Left ventricle myocardium inferior (tissue), 1 donor: ENCODE data around the gene EDN3. TPM values are rescaled to one million over a fixed set of nuclear protein-coding genes. Genes with fewer than 3 reads are reported as not detected.

Experiments
- DNase-seq: peaks from one replicate; pipeline ENCODE4 v3.0.0-alpha.2; 2020
- H3K27ac ChIP-seq: fragments of 200-600 bp; replicated peaks from 2 replicates; pipeline ENCODE4 v1.8.0; 2021
- H3K27me3 ChIP-seq: fragments of 200-600 bp; 2 replicates; pipeline ENCODE4 v1.8.0; 2021; ENCODE audit warnings: low read depth
- H3K36me3 ChIP-seq: fragments of 200-600 bp; 2 replicates; pipeline ENCODE4 v1.8.0; 2021
- H3K4me1 ChIP-seq: fragments of 200-600 bp; 2 replicates; pipeline ENCODE4 v1.8.0; 2021
- H3K4me3 ChIP-seq: fragments of 200-600 bp; 2 replicates; pipeline ENCODE4 v1.8.0; 2021; ENCODE audit warnings: mild to moderate bottlenecking, moderate library complexity
- H3K9me3 ChIP-seq: fragments of 200-600 bp; replicated peaks from 2 replicates; pipeline ENCODE4 v1.8.0; 2021
- intact Hi-C: fragments of 100-400 bp; cut with micrococcal nuclease; formaldehyde crosslinking; loops from one replicate; pipeline ENCODE4 v1.11.0; 2022
- total RNA-seq: library from RNA; stranded (reverse); fragmentation: NEBNext Ultra II Directional; extraction: Animal tissue kit (Norgen Biotek cat#: 25700); gene quantifications from one replicate; pipeline ENCODE4 v1.2.1, GENCODE V29; 2021
- TF ChIP-seq, protein P1 (sequence below): fragments of 200-600 bp; IDR thresholded peaks from 2 replicates; pipeline ENCODE4 v1.8.0; 2021; ENCODE audit warnings: antibody characterized with exemption, mild to moderate bottlenecking, borderline replicate concordance
- donor health status: DM: no; HTN: yes; CAD: no; lungs with severe emphysema.

The EDN3 gene
- total RNA-seq, 1 donor from 2014 or later, result not detected

DNA sequence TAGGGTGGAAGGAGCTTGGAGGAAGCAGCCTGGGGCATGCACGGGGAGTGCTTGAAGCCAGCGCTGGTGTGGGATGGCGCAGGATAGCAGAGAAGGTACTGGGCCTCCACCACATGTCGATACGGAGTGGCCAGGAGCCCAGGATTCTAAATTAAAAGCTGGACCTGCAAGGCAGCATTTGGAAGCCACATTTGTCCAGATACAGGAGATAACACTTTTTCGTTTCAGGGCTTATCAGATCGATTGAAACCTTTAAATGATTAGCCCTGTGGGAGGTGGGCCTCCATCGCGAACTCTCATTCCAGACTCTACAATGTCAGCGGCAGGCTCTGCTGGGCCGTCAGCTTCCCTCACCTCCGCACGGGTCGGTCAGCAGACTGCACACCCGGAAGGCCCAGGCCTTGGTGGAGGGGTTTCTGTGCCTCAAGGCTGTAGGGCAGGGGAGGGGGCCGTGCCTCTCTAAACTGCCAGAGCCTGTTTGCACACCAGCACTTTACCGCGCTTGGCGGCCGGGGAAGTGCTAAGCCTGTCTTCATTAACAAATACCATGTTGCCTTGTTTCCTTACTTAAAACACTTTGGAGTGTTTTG is 17.9 kb downstream of the EDN3 start:
- Histone ChIP-seq H3K36me3 (no peaks in the 10 kb centered on the region), H3K4me1 (no peaks in the 10 kb centered on the region), H3K27me3 (peaks cover 61% of the 10 kb centered on the region), H3K4me3 (no peak overlapping the region), H3K9me3 (peaks cover 4% of the 10 kb centered on the region), H3K27ac (no peak overlapping the region)
- TF ChIP-seq, protein P1, sequence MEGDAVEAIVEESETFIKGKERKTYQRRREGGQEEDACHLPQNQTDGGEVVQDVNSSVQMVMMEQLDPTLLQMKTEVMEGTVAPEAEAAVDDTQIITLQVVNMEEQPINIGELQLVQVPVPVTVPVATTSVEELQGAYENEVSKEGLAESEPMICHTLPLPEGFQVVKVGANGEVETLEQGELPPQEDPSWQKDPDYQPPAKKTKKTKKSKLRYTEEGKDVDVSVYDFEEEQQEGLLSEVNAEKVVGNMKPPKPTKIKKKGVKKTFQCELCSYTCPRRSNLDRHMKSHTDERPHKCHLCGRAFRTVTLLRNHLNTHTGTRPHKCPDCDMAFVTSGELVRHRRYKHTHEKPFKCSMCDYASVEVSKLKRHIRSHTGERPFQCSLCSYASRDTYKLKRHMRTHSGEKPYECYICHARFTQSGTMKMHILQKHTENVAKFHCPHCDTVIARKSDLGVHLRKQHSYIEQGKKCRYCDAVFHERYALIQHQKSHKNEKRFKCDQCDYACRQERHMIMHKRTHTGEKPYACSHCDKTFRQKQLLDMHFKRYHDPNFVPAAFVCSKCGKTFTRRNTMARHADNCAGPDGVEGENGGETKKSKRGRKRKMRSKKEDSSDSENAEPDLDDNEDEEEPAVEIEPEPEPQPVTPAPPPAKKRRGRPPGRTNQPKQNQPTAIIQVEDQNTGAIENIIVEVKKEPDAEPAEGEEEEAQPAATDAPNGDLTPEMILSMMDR, result no peak
- DNase-seq, result no peak
- intact Hi-C loops, result no loop called here

DNA sequence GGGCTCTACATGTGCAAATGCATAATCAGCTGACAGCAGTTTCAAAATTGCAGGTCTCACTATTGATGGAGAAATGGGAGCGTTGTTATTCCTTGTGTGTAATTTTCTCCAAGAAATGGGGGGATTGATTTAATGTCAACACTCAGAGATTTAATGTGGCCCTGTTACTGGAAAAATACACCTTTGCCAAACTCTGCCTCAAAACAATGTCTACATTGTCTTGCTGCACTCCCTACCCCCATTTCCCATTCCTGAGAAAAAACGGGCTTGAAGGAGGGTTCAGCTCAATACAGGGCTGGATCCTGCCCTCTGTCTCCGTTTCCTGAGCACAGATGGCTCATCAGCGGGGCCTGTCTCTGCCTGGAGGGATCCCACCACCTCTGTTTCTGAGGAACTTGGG is 18.4 kb downstream of the EDN3 start:
- no peak overlapping the region for H3K4me3 ChIP-seq
- H3K36me3 ChIP-seq, result no peaks in the 10 kb centered on the region
- DNase-seq, result no peak
- H3K9me3 ChIP-seq, result peaks cover 4% of the 10 kb centered on the region
- intact Hi-C loops, result no loop called here
- H3K27ac ChIP-seq, result no peak overlapping the region
- H3K4me1 ChIP-seq, result no peaks in the 10 kb centered on the region
- TF ChIP-seq, protein P1, result no peak
- peaks cover 61% of the 10 kb centered on the region for H3K27me3 ChIP-seq

DNA sequence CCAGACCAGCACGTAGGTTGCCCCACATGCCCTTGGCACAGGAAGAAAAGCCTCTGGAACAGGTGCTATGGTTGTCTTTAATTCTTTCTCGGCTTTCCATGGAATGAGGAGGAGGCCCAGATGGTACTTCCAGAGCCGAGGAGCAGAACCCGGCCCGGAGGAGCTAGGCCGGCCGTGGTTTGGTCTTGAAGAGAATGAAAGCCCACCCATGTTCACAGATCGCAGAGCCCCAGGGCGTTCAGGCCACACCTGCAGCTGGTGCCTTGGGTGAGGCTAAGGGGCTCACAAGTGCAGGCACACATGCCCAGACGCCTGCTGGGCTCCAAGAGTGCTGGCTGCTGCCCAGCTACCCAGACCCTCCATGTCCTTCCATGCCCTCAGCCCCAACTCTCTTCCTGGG is 20.0 kb downstream of the EDN3 start:
- H3K36me3 ChIP-seq, result no peaks in the 10 kb centered on the region
- no peaks in the 10 kb centered on the region for H3K4me1 ChIP-seq
- TF ChIP-seq, protein P1, result no peak
- intact Hi-C loops, result no loop called here
- H3K4me3 ChIP-seq, result no peak overlapping the region
- H3K27ac ChIP-seq, result no peak overlapping the region
- DNase-seq, result no peak
- peaks cover 52% of the 10 kb centered on the region for H3K27me3 ChIP-seq
- no peaks in the 10 kb centered on the region for H3K9me3 ChIP-seq

DNA sequence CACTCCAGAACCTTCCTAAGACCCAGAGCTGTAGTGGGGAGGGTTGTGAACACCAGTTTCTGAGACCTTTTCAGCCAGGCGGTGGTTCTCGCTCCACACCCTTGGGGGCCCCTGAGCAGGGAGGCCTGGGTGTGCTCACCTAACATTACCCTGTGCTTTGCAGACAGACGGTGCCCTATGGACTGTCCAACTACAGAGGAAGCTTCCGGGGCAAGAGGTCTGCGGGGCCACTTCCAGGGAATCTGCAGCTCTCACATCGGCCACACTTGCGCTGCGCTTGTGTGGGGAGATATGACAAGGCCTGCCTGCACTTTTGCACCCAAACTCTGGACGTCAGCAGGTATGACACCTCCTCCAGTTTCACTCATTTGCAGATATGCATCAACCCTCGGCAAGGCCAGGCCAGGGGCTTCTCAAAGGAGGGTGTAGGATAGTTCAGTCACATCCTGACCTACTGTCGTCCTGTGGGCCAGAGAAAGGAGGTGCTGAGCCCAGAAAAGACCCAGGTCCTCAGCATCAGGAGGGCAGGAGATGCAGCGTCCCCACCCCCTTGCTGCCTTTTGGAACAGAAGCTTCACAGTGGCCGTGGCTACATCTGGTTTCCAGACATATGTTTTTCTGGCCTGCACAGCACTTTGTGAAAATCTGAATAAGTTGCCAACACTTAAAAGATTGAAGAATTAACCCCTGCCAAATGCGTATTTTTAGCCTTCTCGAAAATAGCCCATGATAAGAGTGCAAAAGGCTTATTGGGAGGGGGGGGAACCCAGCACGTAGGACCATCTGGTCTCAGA is 20.6 kb downstream of the EDN3 start:
- H3K9me3 ChIP-seq, result no peaks in the 10 kb centered on the region
- TF ChIP-seq, protein P1, result no peak
- H3K36me3 ChIP-seq, result no peaks in the 10 kb centered on the region
- no peak overlapping the region for H3K4me3 ChIP-seq
- intact Hi-C loops, result no loop called here
- no peak overlapping the region for H3K27ac ChIP-seq
- no peaks in the 10 kb centered on the region for H3K4me1 ChIP-seq
- no peak for DNase-seq
- peaks cover 52% of the 10 kb centered on the region for H3K27me3 ChIP-seq

DNA sequence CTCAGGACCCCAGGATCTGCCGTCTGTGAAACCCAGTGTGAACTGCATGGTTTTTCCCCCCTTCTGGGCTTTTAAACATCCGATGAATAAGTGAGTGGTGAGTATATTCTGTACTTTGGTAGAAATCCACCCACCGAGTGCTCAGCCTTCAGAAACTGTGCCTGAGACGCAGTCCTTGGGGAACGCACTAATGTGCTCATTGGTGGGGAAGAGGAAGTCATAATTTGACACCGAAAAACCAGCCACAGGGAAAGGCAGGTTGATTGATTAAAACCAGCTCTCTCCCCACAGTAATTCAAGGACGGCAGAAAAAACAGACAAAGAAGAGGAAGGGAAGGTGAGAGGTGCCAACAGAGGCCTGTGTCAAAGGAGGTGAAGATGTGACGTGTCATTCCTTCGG is 21.7 kb downstream of the EDN3 start:
- peaks cover 56% of the 10 kb centered on the region for H3K27me3 ChIP-seq
- no peak overlapping the region for H3K4me3 ChIP-seq
- no peak for DNase-seq
- no peaks in the 10 kb centered on the region for H3K4me1 ChIP-seq
- H3K36me3 ChIP-seq, result no peaks in the 10 kb centered on the region
- H3K9me3 ChIP-seq, result no peaks in the 10 kb centered on the region
- TF ChIP-seq, protein P1, result no peak
- intact Hi-C loops, result no loop called here
- no peak overlapping the region for H3K27ac ChIP-seq
